ENCODE results near the gene SLC26A4. TPM values are rescaled to one million over a fixed set of nuclear protein-coding genes. Genes with fewer than 3 reads are reported as not detected.

SLC26A4 gene
- total RNA-seq (2021) (0.09 to 0.22 TPM in 2 of 3 replicates, not detected in the other), Bru-seq, nascent RNA (percentile 6 among the genes with signal in this experiment)
- long read RNA-seq, experiment 1: 0 reads
- long read RNA-seq, experiment 2: 0 reads
- long read RNA-seq, experiment 3: 0 reads

- DNase-seq (ENCODE audit: low spot score) (peak; percentile 15), ATAC-seq (peak; percentile 32)
- Mint-ChIP-seq H3K4me1 (peaks cover 19% of the 10 kb centered on the region), H3K9me3 (no peaks in the 10 kb centered on the region), H3K36me3 (no peaks in the 10 kb centered on the region), H3K27me3 (ENCODE audit: low read depth) (peaks cover 80% of the 10 kb centered on the region), H3K27ac (no peak within 1 kb of the TSS), H3K4me3 (peak within 1 kb of the TSS; percentile 85)
- TF ChIP-seq ZNF263 (CRISPR knock-in tag; IDR thresholded peaks at IDR 0.05; ENCODE audit: low read depth) (no peak), PREB (CRISPR knock-in tag; IDR thresholded peaks at IDR 0.05; ENCODE audit: borderline replicate concordance) (no peak)
- CTCF ChIA-PET: interaction anchor here (0.9 to 2.3 kb wide), 9 partner anchors 15 to 219 kb away, joined by 3 to 12 read pairs (median 5); partner anchors contain the start of genes CBLL1, COG5 and DUS4L
- POLR2A ChIA-PET: interaction anchor here (1.9 kb wide), 1 partner anchor 83 kb away, joined by 9 read pairs; the partner anchor contains the start of gene CBLL1
These were observed at the start of gene SLC26A4 for GRCh38 chr7:107660381-107661080. SLC26A4 (plus strand) TSS chr7:107660828; CDS start chr7:107661642, 814 bp downstream.

GRCh38 chr7:107613439-107613838 is 47.2 kb upstream of the SLC26A4 start:
- H3K27me3 Mint-ChIP-seq (ENCODE audit: low read depth): no peaks in the 10 kb centered on the region
- no peak for TF ChIP-seq MYBL2 (CRISPR knock-in tag; IDR thresholded peaks at IDR 0.05)
- TF ChIP-seq MAX (CRISPR knock-in tag; IDR thresholded peaks at IDR 0.05): no peak
- TF ChIP-seq ZSCAN18 (CRISPR knock-in tag; IDR thresholded peaks at IDR 0.05): no peak
- TF ChIP-seq JUN (CRISPR knock-in tag; IDR thresholded peaks at IDR 0.05): no peak
- TF ChIP-seq USF2 (CRISPR knock-in tag; IDR thresholded peaks at IDR 0.05): no peak
- TF ChIP-seq ARID4B (CRISPR knock-in tag; IDR thresholded peaks at IDR 0.05; ENCODE audit: borderline replicate concordance): no peak
- no peak for TF ChIP-seq ZBTB43 (CRISPR knock-in tag; IDR thresholded peaks at IDR 0.05)
- TF ChIP-seq IRF1 (CRISPR knock-in tag; IDR thresholded peaks at IDR 0.05): no peak
- TF ChIP-seq JAZF1 (CRISPR knock-in tag; IDR thresholded peaks at IDR 0.05): no peak
- TF ChIP-seq OVOL2 (CRISPR knock-in tag; IDR thresholded peaks at IDR 0.05; ENCODE audit: borderline replicate concordance): no peak
- no peak for TF ChIP-seq AFF4 (CRISPR knock-in tag; IDR thresholded peaks at IDR 0.05; ENCODE audit: borderline replicate concordance)
- TF ChIP-seq CDX4 (CRISPR knock-in tag; IDR thresholded peaks at IDR 0.05; ENCODE audit: borderline replicate concordance): no peak
- no peak for TF ChIP-seq SOX15 (CRISPR knock-in tag; IDR thresholded peaks at IDR 0.05)
- TF ChIP-seq HMGA2 (CRISPR knock-in tag; IDR thresholded peaks at IDR 0.05): no peak
- TF ChIP-seq KAT7 (CRISPR knock-in tag; IDR thresholded peaks at IDR 0.05; ENCODE audit: borderline replicate concordance): no peak
- ATAC-seq (no peak), DNase-seq (ENCODE audit: low spot score) (no peak)
- H3K9me3 Mint-ChIP-seq: no peaks in the 10 kb centered on the region
- CTCF ChIA-PET: no interaction called here
- no peak overlapping the region for H3K27ac Mint-ChIP-seq
- no peak overlapping the region for H3K4me3 Mint-ChIP-seq
- POLR2A ChIA-PET: no interaction called here
- no peaks in the 10 kb centered on the region for H3K36me3 Mint-ChIP-seq
- no peaks in the 10 kb centered on the region for H3K4me1 Mint-ChIP-seq

Measured in WTC11 (cell line).